SU-DHL-6 (cell line): ENCODE results near the gene ITPK1.

Experiments used
- H2AFZ ChIP-seq: fragments of 200-600 bp; sonication (generic); 2 replicates; pipeline ENCODE4 v1.6.1; 2014; ENCODE audit warnings: low read depth, mild to moderate bottlenecking, moderate library complexity, mixed read lengths, antibody characterized with exemption, low read length; ENCODE audit not compliant: severe bottlenecking
- H3F3A ChIP-seq: fragments of 200-600 bp; shearing (Covaris generic); 2 replicates; pipeline ENCODE4 v1.6.0; 2016; ENCODE audit warnings: antibody characterized with exemption, mild to moderate bottlenecking; ENCODE audit not compliant: insufficient read depth
- H3K27ac ChIP-seq: fragments of 200-600 bp; sonication (generic); 2 replicates; pipeline ENCODE4 v1.5.1; 2016; ENCODE audit warnings: low read depth, mild to moderate bottlenecking, low read length, moderate library complexity, mixed read lengths
- H3K27me3 ChIP-seq: fragments of 200-600 bp; sonication (generic), shearing (Covaris generic); 2 replicates; pipeline ENCODE4 v1.6.0; 2014; ENCODE audit warnings: mild to moderate bottlenecking, low read length
- H3K36me3 ChIP-seq: fragments of 200-600 bp; sonication (generic); 2 replicates; pipeline ENCODE4 v1.6.1; 2014; ENCODE audit warnings: mild to moderate bottlenecking, low read length, mixed read lengths
- H3K4me2 ChIP-seq: fragments of 300-600, 200-600 bp; shearing (Covaris generic), sonication (generic); 2 replicates; pipeline ENCODE4 v1.6.0; 2014; ENCODE audit warnings: low read length, low read depth, mild to moderate bottlenecking; ENCODE audit not compliant: poor library complexity, severe bottlenecking
- H3K4me3 ChIP-seq: fragments of 200-600 bp; sonication (generic); 2 replicates; pipeline ENCODE4 v1.5.1; 2014; ENCODE audit warnings: antibody characterized with exemption, low read length, mild to moderate bottlenecking, mixed read lengths; ENCODE audit not compliant: insufficient read depth, poor library complexity, severe bottlenecking
- H3K79me2 ChIP-seq: fragments of 200-600 bp; sonication (generic); 2 replicates; pipeline ENCODE4 v1.6.1; 2014; ENCODE audit warnings: mild to moderate bottlenecking, low read length, moderate library complexity; ENCODE audit not compliant: insufficient read depth
- H3K9ac ChIP-seq: fragments of 200-600 bp; sonication (generic); 2 replicates; pipeline ENCODE4 v1.7.0; 2014; ENCODE audit warnings: mild to moderate bottlenecking, low read length
- H3K9me2 ChIP-seq: fragments of 200-600 bp; sonication (generic); replicated peaks from 2 replicates; pipeline ENCODE4 v1.6.1; 2014; ENCODE audit warnings: low read length; ENCODE audit not compliant: insufficient read depth
- H3K9me3 ChIP-seq: fragments of 200-600 bp; sonication (generic); 2 replicates; pipeline ENCODE4 v1.6.1; 2014; ENCODE audit warnings: low read length, mixed read lengths; ENCODE audit not compliant: insufficient read depth
- H4K20me1 ChIP-seq: fragments of 200-600 bp; sonication (generic); 2 replicates; pipeline ENCODE4 v1.6.1; 2014; ENCODE audit warnings: low read depth, mild to moderate bottlenecking, antibody characterized with exemption, low read length, moderate library complexity, mixed read lengths
- CTCF ChIP-seq: fragments of 200-600 bp; sonication (generic); IDR thresholded peaks from one replicate; pipeline ENCODE4 v1.5.1; 2017; ENCODE audit warnings: antibody characterized with exemption, mild to moderate bottlenecking, low read length, moderate library complexity; ENCODE audit not compliant: insufficient read depth, poor library complexity, severe bottlenecking
- EZH2phosphoT487 ChIP-seq: fragments of 200-600 bp; sonication (generic), shearing (Covaris generic); conservative IDR thresholded peaks from 2 replicates; pipeline ENCODE4 v1.6.1; 2018; ENCODE audit warnings: mild to moderate bottlenecking, antibody characterized with exemption, low read length, moderate library complexity, mixed read lengths

The ITPK1 gene

GRCh38 chr14:93003945-93004698, 111.6 kb downstream of the ITPK1 start:
- no peak overlapping the region for H3K9ac ChIP-seq
- H3K4me3 ChIP-seq = no peak overlapping the region
- H4K20me1 ChIP-seq = no peaks in the 10 kb centered on the region
- H3K79me2 ChIP-seq = no peaks in the 10 kb centered on the region
- no peaks in the 10 kb centered on the region for H3K27me3 ChIP-seq
- no peak for TF ChIP-seq CTCF
- no peak for TF ChIP-seq EZH2phosphoT487
- no peaks in the 10 kb centered on the region for H3K9me2 ChIP-seq
- no peak overlapping the region for H2AFZ ChIP-seq
- no peaks in the 10 kb centered on the region for H3K9me3 ChIP-seq
- no peak overlapping the region for H3K4me2 ChIP-seq
- H3F3A ChIP-seq = no peaks in the 10 kb centered on the region
- H3K27ac ChIP-seq = no peak overlapping the region
- H3K36me3 ChIP-seq = no peaks in the 10 kb centered on the region

GRCh38 chr14:93002851-93003298, 112.8 kb downstream of the ITPK1 start:
- Histone ChIP-seq H2AFZ (no peak overlapping the region), H3K4me2 (no peak overlapping the region), H3K27me3 (no peaks in the 10 kb centered on the region), H3K36me3 (no peaks in the 10 kb centered on the region), H3K27ac (no peak overlapping the region), H3K4me3 (no peak overlapping the region), H3F3A (no peaks in the 10 kb centered on the region), H4K20me1 (no peaks in the 10 kb centered on the region), H3K9ac (no peak overlapping the region), H3K79me2 (no peaks in the 10 kb centered on the region), H3K9me2 (no peaks in the 10 kb centered on the region), H3K9me3 (no peaks in the 10 kb centered on the region)
- no peak for TF ChIP-seq EZH2phosphoT487
- TF ChIP-seq CTCF = no peak

GRCh38 chr14:93002049-93002448, 113.7 kb downstream of the ITPK1 start:
- no peak overlapping the region for H3K4me3 ChIP-seq
- H3K27ac ChIP-seq = no peak overlapping the region
- no peak overlapping the region for H2AFZ ChIP-seq
- H3K79me2 ChIP-seq = no peaks in the 10 kb centered on the region
- H3K9ac ChIP-seq = no peak overlapping the region
- H3K36me3 ChIP-seq = no peaks in the 10 kb centered on the region
- no peaks in the 10 kb centered on the region for H3K9me3 ChIP-seq
- H3K9me2 ChIP-seq = no peaks in the 10 kb centered on the region
- TF ChIP-seq EZH2phosphoT487 = no peak
- TF ChIP-seq CTCF = no peak
- no peaks in the 10 kb centered on the region for H3K27me3 ChIP-seq
- no peak overlapping the region for H3K4me2 ChIP-seq
- H3F3A ChIP-seq = no peaks in the 10 kb centered on the region
- no peaks in the 10 kb centered on the region for H4K20me1 ChIP-seq
